T-helper 1 cell (primary cell): Measurements from ENCODE around the gene CIART.
"Not testable (repeated sequence)": the region's sequence is repeated elsewhere in the genome, so short reads cannot be mapped to it uniquely, and the experiment has no call there.

ENCODE experiments used
- DNase-seq, 5 donors: peaks; one replicate each; pipeline ENCODE4 v3.0.0-alpha.2; 2012 to 2020
- total RNA-seq, 4 donors: gene quantifications; one replicate each; lab custom pipeline; 2026; lab: John Stamatoyannopoulos, UW

CIART gene
- 3.2 to 5.4 (median 3.4) reads per million in 4 donors for total RNA-seq

- peak; percentile 70 to 87 (median 76) for DNase-seq
Measured at GRCh38 chr1:150281758-150282557, at the start of gene CIART. Gene CIART (plus strand): TSS chr1:150282554. CDS start chr1:150283268, 714 bp downstream.

GRCh38 chr1:150232921-150233320 lies 49.4 kb upstream of the CIART start:
- DNase-seq, result not testable (repeated sequence)

GRCh38 chr1:150233359-150234308 lies 48.7 kb upstream of the CIART start:
- peak in 1 of 5 donors; percentile 48 for DNase-seq

- DNase-seq, result no peak
Measured at GRCh38 chr1:150234309-150234565, 48.1 kb upstream of the CIART start.

- DNase-seq, result peak; percentile 82 to 95 (median 84)
Measured at GRCh38 chr1:150234566-150235293, 47.6 kb upstream of the CIART start.

GRCh38 chr1:150235294-150235851 lies 47.0 kb upstream of the CIART start:
- peak in 2 of 5 donors; percentile 18 to 42 for DNase-seq

- peak; percentile 86 to 99 (median 91) for DNase-seq
Measured at GRCh38 chr1:150235852-150236613, 46.3 kb upstream of the CIART start, which contains the start of gene ANP32E. Gene ANP32E (minus strand): TSS chr1:150236112. CDS start chr1:150235786, 326 bp downstream.

- no peak for DNase-seq
Measured at GRCh38 chr1:150236614-150237100, 45.7 kb upstream of the CIART start.

- DNase-seq, result not testable (repeated sequence)
Measured at GRCh38 chr1:150237176-150237575, 45.2 kb upstream of the CIART start.

GRCh38 chr1:150237746-150238145 lies 44.6 kb upstream of the CIART start:
- no peak for DNase-seq

GRCh38 chr1:150243003-150243402 lies 39.4 kb upstream of the CIART start:
- DNase-seq, result no peak

GRCh38 chr1:150249936-150250335 lies 32.4 kb upstream of the CIART start:
- DNase-seq, result no peak

- no peak for DNase-seq
Measured at GRCh38 chr1:150256198-150256553, 26.2 kb upstream of the CIART start.

- no peak for DNase-seq
Measured at GRCh38 chr1:150256554-150257341, 25.6 kb upstream of the CIART start.

GRCh38 chr1:150257624-150258585 lies 24.4 kb upstream of the CIART start, which contains the start of gene CA14:
Gene CA14 (plus strand): TSS chr1:150257774. CDS start chr1:150258129, 355 bp downstream.
- no peak for DNase-seq

- no peak for DNase-seq
Measured at GRCh38 chr1:150259217-150259616, 23.1 kb upstream of the CIART start.

GRCh38 chr1:150259758-150260669 lies 22.3 kb upstream of the CIART start:
- DNase-seq, result no peak

- DNase-seq, result no peak
Measured at GRCh38 chr1:150261367-150261766, 21.0 kb upstream of the CIART start.
